Stimulated activated CD8-positive, alpha-beta memory T cell treated with anti-CD3 and anti-CD28 coated beads, Interleukin-2, amount 100 ng/mL, for 1 hour (primary cell): ENCODE data around the gene WDFY3.

Experiments used
- DNase-seq, 2 donors: peaks; one replicate each; pipeline ENCODE4 v3.0.0-alpha.2; 2020; ENCODE audit warnings: low read depth in 2 of 2

WDFY3 gene

DNA sequence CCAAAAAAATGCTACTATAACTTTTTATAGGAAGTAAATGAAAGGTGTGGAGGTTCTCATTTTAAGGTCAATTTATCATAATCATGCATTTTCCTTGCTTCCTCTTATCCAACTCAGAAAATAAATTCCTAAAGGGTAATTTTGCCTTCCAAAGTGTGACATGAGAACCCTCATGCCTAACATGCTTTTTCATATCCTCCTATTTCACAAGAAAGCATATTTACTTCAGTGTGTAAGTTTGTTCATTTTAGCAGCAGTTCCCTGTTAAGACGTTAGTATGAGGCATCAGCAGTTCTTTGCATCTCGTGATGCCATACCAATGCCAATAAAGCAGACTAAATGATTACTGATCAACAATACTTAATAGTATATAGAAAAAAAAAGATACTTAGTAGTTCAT lies 18.4 kb downstream of the WDFY3 start:
- DNase-seq: no peak

GRCh38 chr4:84944947-84945346 lies 21.5 kb downstream of the WDFY3 start:
- no peak for DNase-seq

DNA sequence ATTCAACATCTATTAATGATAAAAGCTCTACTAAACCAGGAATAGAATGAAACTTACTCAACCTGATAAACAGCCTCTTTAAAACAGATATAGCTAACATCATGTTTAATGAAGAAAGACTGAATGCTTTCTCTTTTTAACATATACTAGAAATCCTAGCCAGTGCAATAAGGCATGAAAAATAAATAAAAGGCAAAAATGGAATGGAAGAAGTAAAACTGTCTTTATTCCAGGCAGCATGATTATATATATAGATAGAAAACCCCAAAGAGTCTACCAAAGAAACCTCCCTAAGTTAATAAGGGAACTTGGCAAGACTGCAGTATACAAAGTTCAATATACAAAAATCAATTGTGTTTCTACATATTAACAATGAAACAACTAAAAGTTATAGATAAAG lies 25.5 kb downstream of the WDFY3 start:
- DNase-seq: no peak

DNA sequence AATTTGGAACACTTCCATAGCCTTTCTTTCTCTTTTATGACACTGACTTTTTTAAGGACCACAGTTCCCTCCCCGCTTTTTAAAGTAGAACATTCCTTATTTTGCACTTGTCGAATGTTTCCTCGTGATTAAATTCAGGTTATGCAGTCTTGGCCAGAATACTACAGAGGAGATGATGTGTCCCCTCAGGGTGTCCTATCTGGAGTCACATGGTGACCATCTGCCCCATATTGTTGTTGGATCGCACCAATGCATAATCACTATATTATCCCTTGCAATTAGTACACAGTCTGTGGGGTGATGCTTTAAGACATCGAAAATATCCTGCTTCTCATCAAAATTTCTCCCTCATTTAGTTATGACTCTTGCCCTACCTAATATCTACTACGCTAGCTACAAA lies 27.4 kb downstream of the WDFY3 start:
- DNase-seq: no peak

DNA sequence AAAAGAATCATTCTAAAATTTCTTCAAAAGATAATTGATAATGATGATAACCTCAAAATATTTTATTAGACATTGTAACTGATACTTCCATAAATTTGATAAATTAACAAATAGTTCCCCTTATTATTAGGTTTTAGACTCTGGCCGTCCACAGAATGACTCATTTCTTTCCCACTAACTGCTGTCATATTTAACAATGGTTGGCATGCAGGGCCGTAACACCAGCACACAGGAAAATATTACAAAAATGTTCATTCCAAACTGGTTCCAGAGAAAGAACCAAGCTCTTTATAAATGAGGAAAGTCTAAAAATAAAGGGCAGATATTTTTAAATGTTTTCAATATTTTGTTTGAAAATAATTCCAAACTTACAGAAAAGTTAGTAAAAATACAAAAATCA lies 28.2 kb downstream of the WDFY3 start:
- DNase-seq: no peak

GRCh38 chr4:84937381-84937977 lies 29.0 kb downstream of the WDFY3 start:
- no peak for DNase-seq

DNA sequence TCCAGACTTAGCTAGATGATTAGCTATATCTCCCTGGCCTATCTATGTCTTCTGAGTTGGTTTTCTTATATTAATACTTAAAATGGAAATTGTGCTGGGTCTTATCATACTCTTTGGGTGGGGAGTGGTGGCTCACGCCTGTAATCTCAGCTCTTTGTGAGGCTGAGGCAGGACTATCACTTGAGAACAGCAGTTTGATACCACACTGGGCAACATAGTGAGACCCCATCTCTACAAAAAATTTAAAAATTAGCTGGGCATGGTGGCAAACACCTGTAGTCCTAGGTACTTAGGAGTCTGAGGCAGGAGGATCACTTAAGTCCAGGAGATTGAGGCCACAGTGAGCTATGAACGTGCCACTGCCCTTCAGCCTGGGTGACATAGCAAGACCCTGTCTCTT lies 30.4 kb downstream of the WDFY3 start:
- DNase-seq: no peak

DNA sequence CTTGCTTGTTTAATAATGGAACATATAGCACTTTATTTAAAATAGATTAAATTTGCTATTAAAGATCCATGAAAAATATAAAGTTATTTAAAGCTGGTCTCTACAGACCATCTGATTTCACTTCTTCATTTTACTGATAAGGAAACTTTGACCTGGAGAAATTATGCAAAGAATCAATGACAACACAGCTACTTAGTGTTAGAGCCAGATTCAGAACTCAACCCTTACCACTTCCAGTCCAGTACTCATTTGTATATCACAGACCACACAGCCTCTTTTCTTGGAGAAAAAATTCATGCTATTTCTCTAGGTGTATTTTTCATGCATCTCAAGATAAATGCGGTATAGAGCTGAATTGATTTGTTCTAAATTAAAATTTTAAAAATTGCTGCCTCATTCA lies 34.0 kb downstream of the WDFY3 start:
- DNase-seq: no peak

- no peak for DNase-seq
Observed at GRCh38 chr4:84931961-84932360, 34.5 kb downstream of the WDFY3 start.

DNA sequence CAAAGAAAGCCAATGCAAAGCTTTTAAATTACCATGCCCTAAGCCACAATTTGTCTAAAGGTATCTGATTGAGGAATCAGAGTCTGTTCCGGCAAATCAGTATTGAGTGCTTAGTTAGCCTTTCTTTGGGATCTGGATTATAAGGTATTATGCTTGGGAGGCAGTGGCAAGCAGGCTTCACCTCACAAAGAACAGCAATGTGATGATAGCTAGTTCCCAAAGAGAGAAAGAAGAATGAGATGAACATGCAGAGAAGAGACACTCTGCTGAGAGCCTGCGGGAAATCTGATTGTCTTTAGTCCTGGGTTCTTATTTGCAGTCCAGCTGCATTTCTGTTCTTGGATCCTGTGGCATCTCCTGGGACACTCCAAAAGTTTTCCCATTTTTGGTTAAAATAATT lies 35.2 kb downstream of the WDFY3 start:
- no peak for DNase-seq

DNA sequence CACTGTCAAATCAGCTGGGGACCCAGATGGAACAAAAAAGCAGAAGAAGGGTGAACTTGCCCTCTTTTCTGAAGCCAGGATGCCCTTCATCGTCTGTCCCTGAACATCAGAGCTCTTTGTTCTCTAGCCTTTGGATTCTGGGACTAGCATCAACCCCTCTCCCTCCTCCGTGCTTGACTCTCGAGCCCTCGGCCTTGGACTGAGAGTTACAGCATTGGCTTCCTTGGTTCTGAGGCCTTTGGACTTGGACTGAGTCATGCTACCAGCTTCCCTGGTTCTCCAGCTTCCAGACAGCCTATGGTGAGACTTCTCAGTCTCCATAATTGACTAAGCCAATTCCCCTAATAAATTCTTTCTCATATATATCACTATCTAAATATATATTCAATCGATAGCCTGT lies 38.4 kb downstream of the WDFY3 start:
- DNase-seq: no peak

DNA sequence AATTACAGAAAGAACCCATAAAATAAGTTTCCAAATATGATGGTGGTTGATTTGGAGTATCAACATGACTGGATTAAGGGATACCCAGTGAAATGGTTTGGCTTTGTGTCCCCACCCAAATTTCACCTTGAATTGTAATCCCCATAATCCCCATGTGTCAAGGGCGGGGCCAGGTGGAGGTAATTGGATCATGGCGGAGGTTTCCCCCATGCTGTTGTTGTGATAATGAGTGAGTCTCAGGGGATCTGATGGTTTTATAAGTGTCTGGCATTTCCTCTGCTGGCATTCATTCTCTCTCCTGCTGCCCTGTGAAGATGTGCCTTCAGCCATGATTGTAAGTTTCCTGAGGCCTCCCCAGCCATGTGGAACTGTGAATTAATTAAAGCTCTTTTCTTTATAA lies 39.1 kb downstream of the WDFY3 start:
- no peak for DNase-seq

DNA sequence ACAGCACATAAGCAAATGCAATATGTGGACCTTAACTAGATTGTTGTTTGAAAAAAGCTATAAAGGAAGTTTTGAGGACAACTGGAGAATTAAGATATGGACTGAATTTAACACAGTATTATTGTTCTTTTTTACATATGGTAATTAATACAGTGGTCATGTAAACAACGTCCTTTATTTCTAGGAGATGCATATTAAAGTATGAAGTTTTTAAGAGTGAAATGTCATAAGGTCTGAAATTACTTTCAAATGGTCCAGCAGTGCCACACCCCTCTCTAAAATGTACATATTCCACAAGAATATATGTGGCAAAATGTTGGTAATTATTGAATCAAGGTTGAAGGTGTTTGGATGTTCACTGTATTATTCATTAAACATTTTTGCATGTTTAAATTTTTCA lies 40.9 kb downstream of the WDFY3 start:
- DNase-seq: no peak

- no peak for DNase-seq
Observed at GRCh38 chr4:84924434-84924833, 42.1 kb downstream of the WDFY3 start.

DNA sequence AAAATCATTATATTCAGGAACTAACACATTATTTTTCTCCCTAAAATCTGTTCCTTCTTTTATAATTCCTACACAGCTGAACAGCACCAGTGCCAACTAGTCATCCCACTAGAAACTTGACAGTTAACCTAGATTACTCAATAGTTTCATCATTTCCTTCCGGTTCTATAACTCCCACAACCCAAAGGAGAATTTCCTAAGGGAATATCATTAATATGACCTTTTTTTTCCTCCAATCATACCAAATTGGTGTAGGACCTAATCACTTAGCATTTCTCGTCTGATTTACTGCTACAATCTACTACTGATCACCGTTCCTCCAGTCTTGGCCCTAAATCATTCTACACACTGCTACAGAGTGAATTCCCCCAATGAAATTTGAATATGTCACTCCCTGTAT lies 45.9 kb downstream of the WDFY3 start:
- no peak for DNase-seq

DNA sequence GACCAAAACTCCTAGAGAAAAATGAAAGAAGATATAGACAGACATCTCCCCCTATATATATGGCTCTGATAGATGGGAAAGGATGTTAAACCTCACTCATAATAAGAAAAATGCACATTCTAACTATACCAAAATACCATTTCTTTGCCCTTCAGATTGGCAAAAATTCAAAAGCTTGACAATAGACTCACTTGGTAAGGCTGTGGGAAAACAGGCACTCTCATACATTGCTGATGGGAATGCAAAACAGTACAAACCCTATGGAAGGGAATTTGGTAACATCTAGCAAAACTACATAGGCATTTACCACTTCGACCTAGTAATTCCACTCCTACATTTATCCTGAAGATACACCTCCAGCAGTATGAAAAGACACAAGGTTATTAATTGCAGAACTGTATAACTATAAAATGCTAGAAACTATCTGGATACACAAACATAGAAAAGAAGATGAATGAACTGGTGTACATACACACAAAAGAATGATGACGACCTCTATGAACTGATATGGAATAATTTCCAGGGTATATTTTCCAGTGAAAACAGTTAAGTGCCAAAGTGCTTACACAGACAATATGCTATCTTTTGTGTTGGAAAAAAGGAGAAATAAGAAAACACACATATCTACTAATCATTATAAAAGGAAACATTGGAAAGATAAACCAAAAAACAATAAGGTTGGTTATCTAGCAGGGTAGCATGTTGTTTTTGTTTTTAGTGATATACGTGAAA lies 48.5 kb downstream of the WDFY3 start:
- DNase-seq: no peak

GRCh38 chr4:84917086-84917821 lies 49.2 kb downstream of the WDFY3 start:
- DNase-seq: no peak

DNA sequence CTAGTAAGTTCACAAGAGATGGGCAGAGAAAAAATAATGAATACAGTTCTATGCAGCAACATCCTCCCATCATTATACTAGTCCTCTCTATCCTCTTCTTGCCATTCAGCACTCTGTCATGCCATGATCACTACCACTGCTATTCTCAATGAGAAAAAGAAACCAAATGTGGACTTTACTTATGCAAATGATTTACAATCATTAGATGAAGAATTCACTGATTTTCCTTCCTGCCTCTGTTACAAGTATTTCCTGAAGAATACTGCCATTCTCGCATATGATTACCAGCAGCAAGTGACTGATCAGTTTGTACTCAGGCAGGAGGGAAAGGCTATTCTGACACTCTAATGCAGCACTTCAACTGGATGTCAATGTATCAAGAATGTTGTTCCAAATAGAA lies 50.3 kb downstream of the WDFY3 start:
- DNase-seq: no peak

- DNase-seq: no peak
Observed at GRCh38 chr4:84915396-84915780, 51.1 kb downstream of the WDFY3 start.

DNA sequence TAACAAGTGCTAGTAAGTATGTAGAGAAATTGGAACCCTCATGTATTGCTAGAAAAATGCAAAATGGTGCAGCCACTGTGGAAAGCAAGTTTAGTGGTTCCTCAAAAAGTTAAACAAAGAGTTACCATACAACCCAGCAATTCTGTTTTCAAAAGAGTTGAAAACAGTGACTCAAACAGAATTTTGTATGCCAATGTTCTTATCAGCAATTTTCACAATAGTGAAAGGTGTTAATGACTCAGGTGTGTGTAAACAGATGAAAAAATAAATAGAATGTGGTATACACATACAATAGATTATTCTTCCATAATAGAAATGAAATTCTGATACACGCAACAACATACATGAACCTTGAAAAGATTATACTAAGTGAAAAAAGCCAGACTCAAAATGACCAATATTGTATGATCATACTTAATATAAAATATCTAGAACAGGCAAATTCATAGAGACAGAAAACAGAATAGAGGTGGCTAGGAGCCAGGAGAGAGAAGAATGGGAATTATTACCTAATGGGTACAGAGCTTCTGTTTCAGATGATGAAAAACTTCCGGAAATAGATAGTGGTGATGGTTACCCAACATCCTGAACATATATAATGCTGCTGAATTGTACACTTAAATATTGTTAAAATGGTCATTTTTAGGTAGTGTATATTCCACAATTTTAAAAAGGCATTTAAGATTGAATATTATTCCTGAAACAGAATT lies 51.6 kb downstream of the WDFY3 start:
- no peak for DNase-seq

DNA sequence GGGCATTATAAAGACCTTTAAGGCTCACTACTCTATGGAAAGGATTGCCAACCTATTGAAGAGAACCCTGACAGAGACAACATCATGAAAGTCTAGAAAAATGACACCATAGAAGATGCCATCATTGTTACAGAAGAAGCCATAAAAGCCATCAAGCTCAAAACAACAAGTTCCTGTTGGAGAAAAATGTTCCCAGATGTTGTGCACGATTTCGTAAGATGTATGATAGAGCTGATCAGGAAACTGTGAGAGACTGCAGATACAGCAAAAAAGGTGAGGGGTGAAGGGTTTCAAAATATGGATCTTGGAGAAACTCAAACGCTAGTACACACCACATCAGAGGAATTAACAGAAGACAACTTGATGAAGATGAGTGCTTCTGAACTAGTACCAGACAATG lies 53.3 kb downstream of the WDFY3 start:
- no peak for DNase-seq

- DNase-seq: no peak
Observed at GRCh38 chr4:84912741-84913140, 53.7 kb downstream of the WDFY3 start.

DNA sequence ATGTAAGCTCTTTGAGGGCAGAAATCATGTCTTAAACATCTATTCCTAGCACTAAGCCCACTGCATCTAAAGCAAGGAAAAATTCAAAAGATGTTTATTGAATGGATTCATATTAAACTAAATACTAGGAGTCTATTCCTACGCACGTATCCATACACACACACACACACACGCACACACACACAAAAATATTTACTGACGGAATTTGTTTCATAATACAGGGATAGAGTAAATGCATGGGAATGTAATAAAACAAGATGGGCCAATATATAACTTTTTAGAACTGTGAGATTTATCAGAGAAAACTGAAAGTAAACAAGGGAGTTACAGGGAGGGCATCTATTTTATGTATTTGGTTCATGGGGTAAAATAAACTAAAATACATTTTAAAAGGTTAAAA lies 57.6 kb downstream of the WDFY3 start:
- no peak for DNase-seq
